ENCODE data around the gene GALNT10. TPM values are rescaled to one million over a fixed set of nuclear protein-coding genes. Genes with fewer than 3 reads are reported as not detected.

GALNT10 gene
- total RNA-seq, 1 donor from 2014 or later = 4.8 TPM

- peaks cover 1% of the 10 kb centered on the region for H3K9me3 Mint-ChIP-seq (ENCODE audit: unreplicated experiment)
- no peak overlapping the region for H3K27ac Mint-ChIP-seq (ENCODE audit: unreplicated experiment)
- no peak for DNase-seq
- no peaks in the 10 kb centered on the region for H3K27me3 Mint-ChIP-seq (ENCODE audit: unreplicated experiment)
- H3K4me1 Mint-ChIP-seq (ENCODE audit: low read depth, unreplicated experiment) = peaks cover 10% of the 10 kb centered on the region
- H3K4me3 Mint-ChIP-seq (ENCODE audit: unreplicated experiment) = no peak overlapping the region
- TF ChIP-seq CTCF (IDR thresholded peaks at IDR 0.05; ENCODE audit: partially characterized antibody, unreplicated experiment) = no peak
- no peaks in the 10 kb centered on the region for H3K36me3 Mint-ChIP-seq (ENCODE audit: unreplicated experiment)
Observed at GRCh38 chr5:154237376-154237743, 46.8 kb downstream of the GALNT10 start.

GRCh38 chr5:154237946-154238345, 47.4 kb downstream of the GALNT10 start:
- H3K27me3 Mint-ChIP-seq (ENCODE audit: unreplicated experiment) = peaks cover 2% of the 10 kb centered on the region
- DNase-seq = no peak
- H3K9me3 Mint-ChIP-seq (ENCODE audit: unreplicated experiment) = peaks cover 1% of the 10 kb centered on the region
- H3K36me3 Mint-ChIP-seq (ENCODE audit: unreplicated experiment) = no peaks in the 10 kb centered on the region
- no peak for TF ChIP-seq CTCF (IDR thresholded peaks at IDR 0.05; ENCODE audit: partially characterized antibody, unreplicated experiment)
- H3K4me3 Mint-ChIP-seq (ENCODE audit: unreplicated experiment) = no peak overlapping the region
- H3K4me1 Mint-ChIP-seq (ENCODE audit: low read depth, unreplicated experiment) = peaks cover 16% of the 10 kb centered on the region
- H3K27ac Mint-ChIP-seq (ENCODE audit: unreplicated experiment) = no peak overlapping the region

GRCh38 chr5:154238776-154239481, 48.4 kb downstream of the GALNT10 start:
- H3K36me3 Mint-ChIP-seq (ENCODE audit: unreplicated experiment) = no peaks in the 10 kb centered on the region
- H3K9me3 Mint-ChIP-seq (ENCODE audit: unreplicated experiment) = no peaks in the 10 kb centered on the region
- DNase-seq = no peak
- TF ChIP-seq CTCF (IDR thresholded peaks at IDR 0.05; ENCODE audit: partially characterized antibody, unreplicated experiment) = no peak
- peaks cover 2% of the 10 kb centered on the region for H3K27me3 Mint-ChIP-seq (ENCODE audit: unreplicated experiment)
- peaks cover 16% of the 10 kb centered on the region for H3K4me1 Mint-ChIP-seq (ENCODE audit: low read depth, unreplicated experiment)
- no peak overlapping the region for H3K4me3 Mint-ChIP-seq (ENCODE audit: unreplicated experiment)
- H3K27ac Mint-ChIP-seq (ENCODE audit: unreplicated experiment) = no peak overlapping the region

- no peak for DNase-seq
Observed at GRCh38 chr5:154240595-154240994, 50.1 kb downstream of the GALNT10 start.

More at GRCh38 chr5:154240595-154240994, 50.1 kb downstream of the GALNT10 start:
- Mint-ChIP-seq H3K27me3 (ENCODE audit: unreplicated experiment) (peaks cover 2% of the 10 kb centered on the region), H3K4me1 (ENCODE audit: low read depth, unreplicated experiment) (peaks cover 16% of the 10 kb centered on the region), H3K27ac (ENCODE audit: unreplicated experiment) (no peak overlapping the region), H3K9me3 (ENCODE audit: unreplicated experiment) (no peaks in the 10 kb centered on the region), H3K4me3 (ENCODE audit: unreplicated experiment) (no peak overlapping the region), H3K36me3 (ENCODE audit: unreplicated experiment) (no peaks in the 10 kb centered on the region)
- no peak for TF ChIP-seq CTCF (IDR thresholded peaks at IDR 0.05; ENCODE audit: partially characterized antibody, unreplicated experiment)
